ENCODE data around the gene CEP85L.

The CEP85L gene

GRCh38 chr6:118529756-118530155, 121.6 kb downstream of the CEP85L start:
- H3K79me2 ChIP-seq (ENCODE audit: insufficient read depth, low read length): no peaks in the 10 kb centered on the region
- H2AFZ ChIP-seq (ENCODE audit: low read depth, low read length, severe bottlenecking): no peak overlapping the region
- no peaks in the 10 kb centered on the region for H3K36me3 ChIP-seq (ENCODE audit: low read length)
- H3K27me3 ChIP-seq (ENCODE audit: low read length): no peaks in the 10 kb centered on the region
- H4K20me1 ChIP-seq (ENCODE audit: low read depth, low read length): no peaks in the 10 kb centered on the region
- no peak overlapping the region for H3K27ac ChIP-seq (ENCODE audit: low read depth, low read length)
- H3K9me3 ChIP-seq (ENCODE audit: insufficient read depth, low read length): no peaks in the 10 kb centered on the region
- H3K9ac ChIP-seq (ENCODE audit: low read length): no peak overlapping the region
- H3K9me2 ChIP-seq (replicated peaks; ENCODE audit: insufficient read depth, low read length): no peaks in the 10 kb centered on the region
- TF ChIP-seq CTCF (IDR thresholded peaks at IDR 0.05; ENCODE audit: insufficient read depth, low read length, poor library complexity, severe bottlenecking) (no peak), EZH2phosphoT487 (conservative IDR thresholded peaks at IDR 0.05; ENCODE audit: low read length) (no peak)
- H3F3A ChIP-seq (ENCODE audit: insufficient read depth): no peaks in the 10 kb centered on the region
- no peak overlapping the region for H3K4me2 ChIP-seq (ENCODE audit: low read depth, low read length, poor library complexity, severe bottlenecking)
- H3K4me3 ChIP-seq (ENCODE audit: insufficient read depth, low read length, poor library complexity, severe bottlenecking): no peak overlapping the region

DNA sequence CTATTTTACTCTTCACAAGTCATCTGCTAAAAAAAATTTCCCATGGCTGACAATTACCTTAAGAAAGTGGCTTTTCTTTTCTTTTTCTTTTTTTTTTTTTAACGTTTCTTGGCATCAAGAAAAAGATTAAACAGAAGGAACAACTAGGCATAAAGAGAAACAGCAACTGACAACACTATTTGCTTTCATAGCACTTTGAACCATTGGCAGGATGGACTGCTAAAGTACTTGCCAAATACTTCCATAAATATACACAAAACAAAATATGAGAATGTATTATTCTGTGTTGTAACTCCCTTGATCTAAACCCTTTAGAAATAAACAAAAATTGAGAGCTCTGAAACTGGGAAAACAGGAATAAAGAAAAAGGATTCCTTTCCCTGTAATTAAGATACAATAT, 123.3 kb downstream of the CEP85L start:
- Histone ChIP-seq H4K20me1 (ENCODE audit: low read depth, low read length) (no peaks in the 10 kb centered on the region), H3K9me2 (replicated peaks; ENCODE audit: insufficient read depth, low read length) (no peaks in the 10 kb centered on the region), H3F3A (ENCODE audit: insufficient read depth) (no peaks in the 10 kb centered on the region), H3K79me2 (ENCODE audit: insufficient read depth, low read length) (no peaks in the 10 kb centered on the region), H3K4me3 (ENCODE audit: insufficient read depth, low read length, poor library complexity, severe bottlenecking) (no peak overlapping the region), H2AFZ (ENCODE audit: low read depth, low read length, severe bottlenecking) (no peak overlapping the region), H3K36me3 (ENCODE audit: low read length) (no peaks in the 10 kb centered on the region), H3K27me3 (ENCODE audit: low read length) (no peaks in the 10 kb centered on the region), H3K9ac (ENCODE audit: low read length) (no peak overlapping the region), H3K9me3 (ENCODE audit: insufficient read depth, low read length) (no peaks in the 10 kb centered on the region), H3K4me2 (ENCODE audit: low read depth, low read length, poor library complexity, severe bottlenecking) (no peak overlapping the region), H3K27ac (ENCODE audit: low read depth, low read length) (no peak overlapping the region)
- no peak for TF ChIP-seq CTCF (IDR thresholded peaks at IDR 0.05; ENCODE audit: insufficient read depth, low read length, poor library complexity, severe bottlenecking)
- TF ChIP-seq EZH2phosphoT487 (conservative IDR thresholded peaks at IDR 0.05; ENCODE audit: low read length): no peak

DNA sequence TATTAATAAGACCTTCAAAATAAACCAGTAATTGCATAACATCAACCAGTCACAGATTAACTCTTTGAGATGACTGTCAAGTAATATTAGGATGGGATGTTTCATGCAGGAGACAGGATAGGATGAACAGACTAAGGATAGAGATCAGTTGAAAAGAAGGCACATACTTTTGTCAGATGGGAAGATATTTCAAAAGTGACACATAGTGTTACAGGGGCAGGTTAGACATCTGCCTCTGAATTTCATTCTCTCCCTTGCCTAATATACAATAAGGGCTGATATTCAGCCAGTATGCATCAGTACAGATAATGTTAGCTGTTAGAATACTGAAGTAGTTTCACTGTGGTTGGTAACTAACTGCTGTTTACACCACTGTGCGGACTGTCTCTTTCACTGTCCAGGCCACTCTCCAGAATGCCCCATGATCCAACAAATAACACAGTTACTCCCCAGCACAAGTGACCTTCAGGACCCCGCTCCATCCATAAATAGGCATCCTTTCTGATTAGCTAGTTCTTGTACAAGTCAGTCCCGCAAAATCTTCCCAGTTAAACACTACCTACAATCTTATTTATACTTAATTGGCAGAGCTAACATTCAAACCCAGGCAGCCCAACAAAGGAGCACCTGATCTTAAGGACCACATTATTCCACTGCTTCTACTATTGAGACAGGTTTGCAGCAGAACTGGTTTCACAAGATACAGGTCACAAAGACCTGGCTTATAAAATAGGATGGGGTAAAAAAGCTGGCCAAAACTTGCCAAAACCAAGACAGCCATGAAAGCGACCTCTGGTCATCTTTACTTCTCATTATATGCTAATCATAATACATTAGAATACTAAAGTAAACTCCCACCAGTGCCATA, 125.2 kb downstream of the CEP85L start:
- Histone ChIP-seq H3K9ac (ENCODE audit: low read length) (no peak overlapping the region), H3K27ac (ENCODE audit: low read depth, low read length) (no peak overlapping the region), H3K4me2 (ENCODE audit: low read depth, low read length, poor library complexity, severe bottlenecking) (no peak overlapping the region), H3K27me3 (ENCODE audit: low read length) (no peaks in the 10 kb centered on the region), H3K79me2 (ENCODE audit: insufficient read depth, low read length) (no peaks in the 10 kb centered on the region), H3F3A (ENCODE audit: insufficient read depth) (no peaks in the 10 kb centered on the region), H4K20me1 (ENCODE audit: low read depth, low read length) (no peaks in the 10 kb centered on the region), H3K9me3 (ENCODE audit: insufficient read depth, low read length) (no peaks in the 10 kb centered on the region), H3K9me2 (replicated peaks; ENCODE audit: insufficient read depth, low read length) (no peaks in the 10 kb centered on the region), H3K36me3 (ENCODE audit: low read length) (no peaks in the 10 kb centered on the region), H3K4me3 (ENCODE audit: insufficient read depth, low read length, poor library complexity, severe bottlenecking) (no peak overlapping the region), H2AFZ (ENCODE audit: low read depth, low read length, severe bottlenecking) (no peak overlapping the region)
- TF ChIP-seq EZH2phosphoT487 (conservative IDR thresholded peaks at IDR 0.05; ENCODE audit: low read length) (no peak), CTCF (IDR thresholded peaks at IDR 0.05; ENCODE audit: insufficient read depth, low read length, poor library complexity, severe bottlenecking) (no peak)
